Activated T-cell treated with anti-CD3 and anti-CD28 coated beads, Interleukin-2, amount 50 U/mL, for 24 hours (primary cell): ENCODE data around the gene PAQR4.
A peak's percentile ranks its signal among the peaks of the same experiment; 100 is the strongest.

Experiments
- DNase-seq: peaks from one replicate; pipeline ENCODE4 v3.0.0-alpha.2; 2020
- H3K27ac Mint-ChIP-seq: 2 replicates; pipeline ENCODE4 v1.8.0; 2020; ENCODE audit warnings: mild to moderate bottlenecking, mixed read lengths
- H3K27me3 Mint-ChIP-seq: 2 replicates; pipeline ENCODE4 v1.8.0; 2020; ENCODE audit warnings: mixed read lengths
- H3K36me3 Mint-ChIP-seq: 2 replicates; pipeline ENCODE4 v1.8.0; 2020; ENCODE audit warnings: low read depth, mixed read lengths
- H3K4me1 Mint-ChIP-seq: 2 replicates; pipeline ENCODE4 v1.8.0; 2020; ENCODE audit warnings: low read depth, mixed read lengths
- H3K4me3 Mint-ChIP-seq: 2 replicates; pipeline ENCODE4 v1.8.0; 2020; ENCODE audit warnings: mild to moderate bottlenecking, moderate library complexity, mixed read lengths
- H3K9me3 Mint-ChIP-seq: 2 replicates; pipeline ENCODE4 v1.8.0; 2020; ENCODE audit warnings: mixed read lengths

The PAQR4 gene

GRCh38 chr16:2953706-2954627, 15.2 kb upstream of the PAQR4 start:
- no peak for DNase-seq
- peaks cover 13% of the 10 kb centered on the region for H3K27me3 Mint-ChIP-seq
- H3K9me3 Mint-ChIP-seq, result no peaks in the 10 kb centered on the region
- H3K36me3 Mint-ChIP-seq, result peaks cover 7% of the 10 kb centered on the region
- H3K4me3 Mint-ChIP-seq, result no peak overlapping the region
- H3K27ac Mint-ChIP-seq, result no peak overlapping the region
- peaks cover 3% of the 10 kb centered on the region for H3K4me1 Mint-ChIP-seq

- H3K9me3 Mint-ChIP-seq, result no peaks in the 10 kb centered on the region
Measured at GRCh38 chr16:2954656-2955381, 14.3 kb upstream of the PAQR4 start.

GRCh38 chr16:2955438-2955778, 13.7 kb upstream of the PAQR4 start:
- no peak for DNase-seq
- Mint-ChIP-seq H3K4me3 (no peak overlapping the region), H3K9me3 (no peaks in the 10 kb centered on the region), H3K4me1 (peaks cover 3% of the 10 kb centered on the region), H3K27ac (no peak overlapping the region), H3K27me3 (peaks cover 22% of the 10 kb centered on the region), H3K36me3 (no peaks in the 10 kb centered on the region)

More at GRCh38 chr16:2954656-2955381, 14.3 kb upstream of the PAQR4 start:
- Mint-ChIP-seq H3K4me1 (peaks cover 3% of the 10 kb centered on the region), H3K4me3 (no peak overlapping the region), H3K27me3 (peaks cover 17% of the 10 kb centered on the region), H3K27ac (no peak overlapping the region), H3K36me3 (peaks cover 1% of the 10 kb centered on the region)
- DNase-seq, result no peak

GRCh38 chr16:2955779-2956578, 13.2 kb upstream of the PAQR4 start:
- no peak for DNase-seq
- Mint-ChIP-seq H3K27me3 (peaks cover 24% of the 10 kb centered on the region), H3K9me3 (no peaks in the 10 kb centered on the region), H3K4me1 (peaks cover 3% of the 10 kb centered on the region), H3K36me3 (no peaks in the 10 kb centered on the region), H3K27ac (no peak overlapping the region), H3K4me3 (no peak overlapping the region)

- Mint-ChIP-seq H3K4me1 (peaks cover 3% of the 10 kb centered on the region), H3K27me3 (peaks cover 24% of the 10 kb centered on the region), H3K9me3 (no peaks in the 10 kb centered on the region), H3K4me3 (no peak overlapping the region), H3K27ac (no peak overlapping the region), H3K36me3 (no peaks in the 10 kb centered on the region)
- DNase-seq, result no peak
Measured at GRCh38 chr16:2956579-2956956, 12.6 kb upstream of the PAQR4 start.

GRCh38 chr16:2959206-2959605, 9.9 kb upstream of the PAQR4 start:
- Mint-ChIP-seq H3K4me1 (peaks cover 16% of the 10 kb centered on the region), H3K9me3 (no peaks in the 10 kb centered on the region), H3K4me3 (no peak overlapping the region), H3K36me3 (no peaks in the 10 kb centered on the region), H3K27me3 (peaks cover 45% of the 10 kb centered on the region), H3K27ac (no peak overlapping the region)
- no peak for DNase-seq

- no peaks in the 10 kb centered on the region for H3K36me3 Mint-ChIP-seq
- H3K4me1 Mint-ChIP-seq, result peaks cover 21% of the 10 kb centered on the region
- H3K4me3 Mint-ChIP-seq, result no peak overlapping the region
- H3K27ac Mint-ChIP-seq, result no peak overlapping the region
- no peaks in the 10 kb centered on the region for H3K9me3 Mint-ChIP-seq
- DNase-seq, result no peak
- peaks cover 56% of the 10 kb centered on the region for H3K27me3 Mint-ChIP-seq
Measured at GRCh38 chr16:2960183-2961010, 8.8 kb upstream of the PAQR4 start.

- H3K9me3 Mint-ChIP-seq, result no peaks in the 10 kb centered on the region
- no peak overlapping the region for H3K4me3 Mint-ChIP-seq
- peaks cover 18% of the 10 kb centered on the region for H3K4me1 Mint-ChIP-seq
- DNase-seq, result no peak
- H3K27me3 Mint-ChIP-seq, result peaks cover 57% of the 10 kb centered on the region
- H3K27ac Mint-ChIP-seq, result no peak overlapping the region
- H3K36me3 Mint-ChIP-seq, result no peaks in the 10 kb centered on the region
Measured at GRCh38 chr16:2962334-2963073, 6.6 kb upstream of the PAQR4 start.

- no peaks in the 10 kb centered on the region for H3K36me3 Mint-ChIP-seq
- H3K27me3 Mint-ChIP-seq, result peaks cover 62% of the 10 kb centered on the region
- H3K4me3 Mint-ChIP-seq, result peak overlapping the region; percentile 63
- H3K27ac Mint-ChIP-seq, result no peak overlapping the region
- no peaks in the 10 kb centered on the region for H3K9me3 Mint-ChIP-seq
- peaks cover 22% of the 10 kb centered on the region for H3K4me1 Mint-ChIP-seq
- DNase-seq, result no peak
Measured at GRCh38 chr16:2963074-2963722, 6.0 kb upstream of the PAQR4 start.

GRCh38 chr16:2963723-2964474, 5.2 kb upstream of the PAQR4 start, which contains the start of gene KREMEN2:
KREMEN2 (plus strand) TSS chr16:2964275; CDS start chr16:2964521, 246 bp downstream.
- DNase-seq, result peak; percentile 61
- H3K4me3 Mint-ChIP-seq, result peak within 1 kb of the TSS; percentile 63
- H3K27ac Mint-ChIP-seq, result no peak within 1 kb of the TSS
- no peaks in the 10 kb centered on the region for H3K36me3 Mint-ChIP-seq
- H3K4me1 Mint-ChIP-seq, result peaks cover 29% of the 10 kb centered on the region
- H3K9me3 Mint-ChIP-seq, result no peaks in the 10 kb centered on the region
- peaks cover 70% of the 10 kb centered on the region for H3K27me3 Mint-ChIP-seq

- Mint-ChIP-seq H3K9me3 (no peaks in the 10 kb centered on the region), H3K4me1 (peaks cover 29% of the 10 kb centered on the region), H3K27ac (no peak overlapping the region), H3K27me3 (peaks cover 67% of the 10 kb centered on the region), H3K36me3 (no peaks in the 10 kb centered on the region), H3K4me3 (peak overlapping the region; percentile 63)
- peak; percentile 76 for DNase-seq
Measured at GRCh38 chr16:2964475-2965336, 4.4 kb upstream of the PAQR4 start.
